OCI-M1 (cell line): ENCODE results near the gene TTC39A.

Experiments used
- DNase-seq: peaks from one replicate; lab custom pipeline; 2025; lab: John Stamatoyannopoulos, UW

Gene TTC39A

GRCh38 chr1:51297401-51298321 lies 32.7 kb downstream of the TTC39A start:
- no peak for DNase-seq

- peak; percentile 91 for DNase-seq
Observed at GRCh38 chr1:51296383-51297357, 33.7 kb downstream of the TTC39A start.

GRCh38 chr1:51295926-51296325 lies 34.4 kb downstream of the TTC39A start:
- DNase-seq, result no peak

- peak; percentile 15 for DNase-seq
Observed at GRCh38 chr1:51294566-51295184, 35.7 kb downstream of the TTC39A start.

- DNase-seq, result no peak
Observed at GRCh38 chr1:51293898-51294515, 36.4 kb downstream of the TTC39A start.

GRCh38 chr1:51290489-51290847 lies 39.9 kb downstream of the TTC39A start:
- DNase-seq, result no peak

- DNase-seq, result no peak
Observed at GRCh38 chr1:51289676-51290488, 40.5 kb downstream of the TTC39A start.

GRCh38 chr1:51288578-51288977 lies 41.8 kb downstream of the TTC39A start:
- no peak for DNase-seq

- DNase-seq, result no peak
Observed at GRCh38 chr1:51287966-51288365, 42.4 kb downstream of the TTC39A start.

- no peak for DNase-seq
Observed at GRCh38 chr1:51285055-51285454, 45.3 kb downstream of the TTC39A start.

- peak; percentile 98 for DNase-seq
Observed at GRCh38 chr1:51284487-51284954, 45.8 kb downstream of the TTC39A start.

- no peak for DNase-seq
Observed at GRCh38 chr1:51283979-51284378, 46.4 kb downstream of the TTC39A start.

- no peak for DNase-seq
Observed at GRCh38 chr1:51282605-51283004, 47.8 kb downstream of the TTC39A start.

- no peak for DNase-seq
Observed at GRCh38 chr1:51281807-51282206, 48.6 kb downstream of the TTC39A start.

GRCh38 chr1:51280321-51280978 lies 49.9 kb downstream of the TTC39A start:
- DNase-seq, result peak; percentile 56

GRCh38 chr1:51276286-51276685 lies 54.1 kb downstream of the TTC39A start:
- DNase-seq, result no peak

GRCh38 chr1:51274676-51275075 lies 55.7 kb downstream of the TTC39A start:
- no peak for DNase-seq

- no peak for DNase-seq
Observed at GRCh38 chr1:51272916-51273315, 57.4 kb downstream of the TTC39A start.

- no peak for DNase-seq
Observed at GRCh38 chr1:51270751-51271150, 59.6 kb downstream of the TTC39A start.

GRCh38 chr1:51268634-51269033 lies 61.7 kb downstream of the TTC39A start:
- DNase-seq, result no peak
